B cell (primary cell): ENCODE data around the gene FAM174C.

Experiments used
- EZH2 ChIP-seq: IDR thresholded peaks from 2 replicates; pipeline ENCODE4 v1.6.1; 2012; ENCODE audit warnings: borderline replicate concordance, low read depth, mild to moderate bottlenecking, moderate library complexity, low read length; ENCODE audit not compliant: insufficient read depth, poor library complexity, severe bottlenecking
- TF ChIP-seq, protein P1 (sequence below): fragments of 200-600 bp; IDR thresholded peaks from one replicate; pipeline ENCODE4 v1.8.0; 2022; ENCODE audit warnings: antibody characterized with exemption, mild to moderate bottlenecking

DNA sequence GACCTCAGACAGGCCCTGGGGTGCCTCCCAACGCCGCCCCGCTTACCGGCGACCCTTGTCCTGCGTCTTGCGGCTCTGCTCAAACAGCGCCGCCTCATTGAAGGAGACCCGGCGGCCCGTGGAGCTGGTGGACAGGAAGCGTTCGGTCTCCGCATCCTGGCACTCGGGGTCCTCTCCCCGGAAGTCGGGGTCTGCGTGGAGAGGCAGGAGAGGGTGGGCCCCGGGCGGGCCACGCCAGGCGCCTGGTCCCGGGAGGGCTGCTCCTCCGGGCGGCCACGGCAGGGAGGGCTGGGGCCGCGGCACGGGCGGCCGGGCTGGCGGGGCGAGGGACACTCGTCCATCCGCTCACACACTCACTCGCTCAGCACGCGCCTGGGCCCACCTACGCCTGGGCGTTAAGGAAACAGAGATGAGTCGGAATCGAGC is 40.4 kb upstream of the FAM174C start:
- TF ChIP-seq, protein P1, sequence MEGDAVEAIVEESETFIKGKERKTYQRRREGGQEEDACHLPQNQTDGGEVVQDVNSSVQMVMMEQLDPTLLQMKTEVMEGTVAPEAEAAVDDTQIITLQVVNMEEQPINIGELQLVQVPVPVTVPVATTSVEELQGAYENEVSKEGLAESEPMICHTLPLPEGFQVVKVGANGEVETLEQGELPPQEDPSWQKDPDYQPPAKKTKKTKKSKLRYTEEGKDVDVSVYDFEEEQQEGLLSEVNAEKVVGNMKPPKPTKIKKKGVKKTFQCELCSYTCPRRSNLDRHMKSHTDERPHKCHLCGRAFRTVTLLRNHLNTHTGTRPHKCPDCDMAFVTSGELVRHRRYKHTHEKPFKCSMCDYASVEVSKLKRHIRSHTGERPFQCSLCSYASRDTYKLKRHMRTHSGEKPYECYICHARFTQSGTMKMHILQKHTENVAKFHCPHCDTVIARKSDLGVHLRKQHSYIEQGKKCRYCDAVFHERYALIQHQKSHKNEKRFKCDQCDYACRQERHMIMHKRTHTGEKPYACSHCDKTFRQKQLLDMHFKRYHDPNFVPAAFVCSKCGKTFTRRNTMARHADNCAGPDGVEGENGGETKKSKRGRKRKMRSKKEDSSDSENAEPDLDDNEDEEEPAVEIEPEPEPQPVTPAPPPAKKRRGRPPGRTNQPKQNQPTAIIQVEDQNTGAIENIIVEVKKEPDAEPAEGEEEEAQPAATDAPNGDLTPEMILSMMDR, result no peak
- TF ChIP-seq EZH2, result no peak
